Measurements from ENCODE around the gene GRID2.
"Not testable (repeated sequence)": the region's sequence is repeated elsewhere in the genome, so short reads cannot be mapped to it uniquely, and the experiment has no call there.

- not testable (repeated sequence) for TF ChIP-seq CTCF, POLR2AphosphoS5, POLR2A, EP300 (IDR thresholded peaks at IDR 0.05)
These were observed 135.0 kb downstream of the GRID2 start for GRCh38 chr4:92438722-92439121.

Data from upper lobe of left lung (tissue), 4 donors.